Left cardiac atrium (tissue), 4 donors: ENCODE results near the gene ATP13A3. TPM values are rescaled to one million over a fixed set of nuclear protein-coding genes. Genes with fewer than 3 reads are reported as not detected.

ENCODE experiments used
- ATAC-seq, 2 donors: fragments of 200-7000 bp; cut with Tn5 transposase; one replicate each; pipeline ENCODE4 v1.9.1; 2020; ENCODE audit warnings: mild to moderate bottlenecking in 2 of 2, moderate library complexity in 2 of 2
- DNase-seq: peaks from one replicate; pipeline ENCODE4 v3.0.0-alpha.2; 2020
- intact Hi-C, 2 donors: fragments of 100-400 bp; cut with DNase I; formaldehyde crosslinking; loops; one replicate each; pipeline versions ENCODE4 v1.14.1 to v1.15.1; 2022 to 2023
- total RNA-seq, 2 donors: library from RNA; stranded (reverse); fragmentation: NEBNext Ultra II Directional; extraction: Animal tissue kit (Norgen Biotek cat#: 25700); gene quantifications; one replicate each; pipeline ENCODE4 v1.2.1, GENCODE V29; 2021
- donor health status: DM: no; HTN: yes; CAD: no.
- donor health status: DM: no; HTN: yes; CAD: no; lungs with severe emphysema.
- donor health status: DM: yes; HTN: yes; CAD: no.
- donor health status: Dilated cardiomyopathy.

The ATP13A3 gene
- total RNA-seq, 2 donors from 2014 or later, result 86.7 to 182 TPM

DNA sequence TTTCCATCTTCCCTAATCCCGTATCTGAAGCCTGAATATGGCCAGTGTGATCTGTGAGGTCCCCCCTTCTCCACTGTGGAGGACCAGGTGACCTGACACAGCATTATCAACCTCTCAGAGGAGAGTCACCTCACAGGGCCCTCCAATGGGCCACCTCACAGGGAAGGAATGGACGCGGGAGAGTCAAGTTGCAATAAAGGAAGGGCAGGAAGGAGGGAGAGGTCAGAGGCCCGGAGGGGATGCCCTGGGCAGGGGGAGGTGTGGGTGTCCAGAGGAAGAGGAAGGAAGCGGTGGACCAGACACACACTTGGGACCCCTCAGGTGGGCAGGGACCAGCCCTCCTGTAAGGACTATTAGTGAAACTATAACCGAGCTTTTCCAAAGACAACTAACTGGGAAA, 102.6 kb downstream of the ATP13A3 start:
- DNase-seq, result no peak
- ATAC-seq, result no peak
- intact Hi-C loops, result no loop called here

DNA sequence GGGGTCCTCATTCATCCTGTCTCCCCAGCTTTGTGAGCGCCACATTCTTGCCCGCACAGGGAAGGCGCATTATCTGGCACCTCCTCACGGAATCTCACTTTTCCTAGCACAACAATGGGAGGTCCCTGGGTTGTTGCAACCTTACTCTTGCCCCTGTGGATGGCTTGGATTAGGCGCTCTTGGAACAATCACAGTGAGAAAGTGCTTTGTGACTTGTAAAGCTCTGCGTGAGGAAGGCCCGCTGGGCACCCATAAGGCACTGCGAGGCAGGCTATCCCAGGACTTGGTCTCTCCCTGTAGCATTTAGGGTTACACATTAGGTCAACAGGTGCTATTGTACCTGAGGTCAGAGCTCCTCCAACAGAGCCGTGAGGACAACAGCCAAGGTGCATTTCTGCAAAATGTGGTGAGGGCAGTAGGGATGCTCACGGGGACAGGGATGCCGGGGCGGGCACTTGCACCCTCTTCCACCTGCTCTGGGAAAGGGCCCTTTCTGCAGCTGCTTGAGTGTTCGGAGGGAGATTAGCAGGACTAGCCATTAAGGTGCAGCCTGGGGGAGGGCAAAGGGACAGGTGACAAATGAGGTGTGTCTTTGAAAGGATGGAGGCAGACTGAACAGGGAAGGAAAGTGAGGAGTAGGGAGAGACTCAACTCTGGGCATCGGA, 103.4 kb downstream of the ATP13A3 start:
- DNase-seq (no peak), ATAC-seq (no peak)
- intact Hi-C loops, result no loop called here

DNA sequence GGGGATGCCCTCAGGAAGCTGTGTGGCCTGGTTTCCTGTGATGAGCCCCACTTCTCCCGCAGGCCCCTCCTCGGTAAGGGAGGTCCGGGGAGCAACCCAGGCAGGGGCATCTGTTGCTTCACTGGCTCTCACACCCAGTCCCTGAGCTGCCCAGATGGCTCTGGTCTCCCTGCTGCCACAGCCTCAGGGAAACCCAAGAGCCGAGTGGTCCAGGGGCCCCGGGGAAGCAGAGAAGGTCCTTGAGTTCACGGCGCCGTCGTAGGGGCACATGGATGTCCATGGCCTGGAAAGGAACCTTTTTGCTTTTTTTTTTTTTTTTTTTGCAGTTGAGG, 103.9 kb downstream of the ATP13A3 start:
- intact Hi-C loops, result no loop called here
- DNase-seq (no peak), ATAC-seq (no peak)

DNA sequence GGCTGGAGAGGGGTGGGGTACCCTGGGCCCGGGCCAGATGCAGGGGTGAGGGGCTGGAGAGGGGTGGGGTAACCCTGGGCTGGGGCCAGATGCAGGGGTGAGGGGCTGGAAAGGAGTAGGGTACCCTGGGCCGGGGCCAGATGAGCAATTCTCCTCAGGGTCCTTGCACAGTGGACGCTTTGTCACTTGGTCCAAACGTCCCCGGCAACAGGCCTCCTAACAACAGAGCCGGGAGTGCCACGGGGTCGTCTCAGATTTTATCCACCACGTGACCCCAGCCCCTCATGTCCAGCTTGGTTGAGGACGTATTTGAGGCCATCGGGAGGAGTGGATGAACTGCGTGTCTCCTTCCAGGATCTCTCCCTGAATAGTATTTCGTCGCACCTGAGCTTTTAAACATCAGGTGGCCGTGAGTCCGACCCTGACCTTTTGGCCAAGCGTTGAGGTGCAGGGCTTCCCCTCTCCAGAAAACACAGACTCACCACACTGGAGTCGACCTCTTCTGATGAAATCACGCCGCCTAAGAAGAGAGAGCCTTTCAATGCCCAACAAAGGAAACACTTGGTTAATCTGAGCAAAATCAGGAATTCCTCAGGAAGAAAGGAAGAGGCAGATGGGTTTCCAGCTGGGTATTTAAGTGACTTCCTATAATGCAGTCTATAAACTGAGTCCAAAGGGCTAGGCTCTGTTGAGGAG, 104.5 kb downstream of the ATP13A3 start:
- intact Hi-C loops, result no loop called here
- no peak for DNase-seq
- no peak for ATAC-seq

DNA sequence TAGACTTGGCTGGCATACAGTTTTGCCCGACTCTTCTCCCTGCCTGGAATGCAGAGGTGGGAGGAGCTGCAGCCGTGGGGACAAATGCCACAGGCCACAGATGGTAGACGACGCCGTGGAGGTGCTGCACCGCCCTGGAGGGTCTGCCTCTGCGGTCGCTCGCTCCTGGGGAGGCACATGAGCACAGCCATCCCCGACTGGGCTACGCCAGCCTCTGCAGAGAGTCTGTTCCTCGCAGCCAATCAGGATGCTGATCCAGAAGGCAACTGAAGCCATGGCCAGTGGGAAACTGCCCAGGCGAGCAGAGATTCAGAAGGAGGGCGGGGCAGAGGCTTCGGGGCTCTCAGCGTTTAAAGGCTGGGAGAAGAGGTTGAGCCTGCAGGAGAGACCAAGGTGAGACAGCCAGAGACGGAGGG, 105.3 kb downstream of the ATP13A3 start:
- intact Hi-C loops, result no loop called here
- DNase-seq (no peak), ATAC-seq (no peak)

DNA sequence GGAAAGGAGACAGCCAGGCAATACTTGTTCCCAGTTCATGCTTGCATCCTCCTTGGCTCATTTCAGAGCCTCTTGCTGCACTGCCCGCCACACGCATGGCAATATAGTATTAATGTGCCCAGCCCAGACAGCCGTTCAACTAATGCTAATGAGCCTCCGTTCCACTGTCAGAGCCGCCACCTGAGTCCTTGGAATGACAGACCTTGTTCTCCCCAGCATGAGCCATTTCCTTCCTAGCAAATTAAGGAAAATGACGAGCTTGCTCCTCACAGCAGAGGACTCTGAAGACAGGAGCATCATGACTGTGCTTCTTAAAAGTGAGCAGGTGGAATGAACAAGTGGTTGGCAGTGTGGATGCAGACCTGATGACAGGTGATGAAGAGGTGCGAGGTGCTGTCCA, 106.5 kb downstream of the ATP13A3 start:
- intact Hi-C loops, result no loop called here
- DNase-seq, result no peak
- ATAC-seq, result no peak

DNA sequence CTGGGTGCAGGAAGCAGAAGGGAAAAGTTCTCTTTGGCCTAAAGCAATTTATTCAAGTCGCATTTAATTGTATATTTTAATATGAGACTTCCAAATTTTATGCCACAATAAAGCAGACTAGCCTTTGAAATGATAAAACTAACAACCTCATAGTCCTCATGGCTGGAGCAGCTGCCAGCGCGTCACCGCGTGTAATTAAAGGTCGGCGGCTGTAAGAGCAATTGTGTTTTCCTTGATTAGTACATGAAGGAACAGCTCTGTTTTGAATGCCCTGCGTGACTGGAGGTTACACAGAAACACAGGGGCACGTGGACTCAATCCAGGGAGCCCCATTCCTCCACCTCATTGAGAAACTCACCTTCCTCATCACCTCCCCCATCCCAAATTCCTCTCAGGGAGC, 107.2 kb downstream of the ATP13A3 start:
- intact Hi-C loops, result no loop called here
- no peak for DNase-seq

DNA sequence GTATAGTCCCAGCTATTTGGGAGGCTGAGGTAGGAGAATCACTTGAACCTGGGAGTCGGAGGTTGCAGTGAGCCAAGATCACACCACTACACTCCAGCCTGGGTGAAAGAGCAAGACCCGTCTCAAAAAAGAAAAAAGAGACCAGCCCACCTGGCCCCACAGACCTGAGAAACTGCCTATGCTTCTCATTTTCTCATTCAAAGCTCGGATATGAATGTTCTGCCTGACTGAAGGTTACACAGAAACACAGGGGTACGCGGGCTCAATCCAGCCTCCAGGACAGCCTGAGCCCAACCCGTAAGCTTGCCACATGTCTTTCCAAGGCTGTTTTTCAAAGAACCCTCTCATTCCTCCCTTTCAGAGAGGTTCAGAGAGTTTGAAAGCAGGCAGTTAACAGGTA, 107.6 kb downstream of the ATP13A3 start:
- ATAC-seq (no peak), DNase-seq (no peak)
- intact Hi-C loops, result no loop called here

More for the DNA sequence above, 107.2 kb downstream of the ATP13A3 start:
- no peak for ATAC-seq

DNA sequence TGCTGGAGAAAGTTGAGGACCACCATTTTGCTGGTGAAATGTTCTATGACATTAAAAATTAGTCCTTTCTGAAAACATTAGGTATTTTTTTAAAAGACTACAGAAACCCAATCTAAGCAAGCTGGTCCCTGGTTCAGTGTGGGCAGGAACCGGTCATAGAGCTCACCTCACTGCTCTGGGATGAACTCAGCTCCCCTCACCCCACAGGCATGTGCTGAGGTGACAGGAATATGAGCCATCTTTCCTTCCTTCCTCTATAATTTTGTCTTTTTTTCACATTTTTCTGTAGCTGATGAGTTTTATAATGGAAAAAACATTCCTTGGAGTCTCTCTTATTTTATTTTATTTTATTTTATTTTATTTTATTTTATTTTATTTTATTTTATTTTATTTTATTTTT, 109.1 kb downstream of the ATP13A3 start:
- DNase-seq (no peak), ATAC-seq (no peak)
- intact Hi-C loops, result no loop called here

DNA sequence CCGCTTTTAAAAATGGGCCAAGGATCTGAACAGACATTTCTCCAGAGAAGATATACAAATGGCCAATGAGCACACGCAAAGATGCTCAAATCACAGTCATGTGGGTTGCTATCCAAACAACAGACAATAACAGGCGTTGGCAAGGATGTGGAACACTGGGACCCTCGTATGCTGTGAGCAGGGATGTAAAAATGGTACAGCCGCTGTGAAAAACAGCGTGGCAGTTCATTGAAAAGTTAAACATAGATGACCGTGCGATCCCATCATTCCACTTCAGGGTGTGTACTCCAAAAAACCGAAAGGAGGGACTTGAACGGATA, 110.6 kb downstream of the ATP13A3 start:
- ATAC-seq (no peak), DNase-seq (no peak)
- intact Hi-C loops, result no loop called here

DNA sequence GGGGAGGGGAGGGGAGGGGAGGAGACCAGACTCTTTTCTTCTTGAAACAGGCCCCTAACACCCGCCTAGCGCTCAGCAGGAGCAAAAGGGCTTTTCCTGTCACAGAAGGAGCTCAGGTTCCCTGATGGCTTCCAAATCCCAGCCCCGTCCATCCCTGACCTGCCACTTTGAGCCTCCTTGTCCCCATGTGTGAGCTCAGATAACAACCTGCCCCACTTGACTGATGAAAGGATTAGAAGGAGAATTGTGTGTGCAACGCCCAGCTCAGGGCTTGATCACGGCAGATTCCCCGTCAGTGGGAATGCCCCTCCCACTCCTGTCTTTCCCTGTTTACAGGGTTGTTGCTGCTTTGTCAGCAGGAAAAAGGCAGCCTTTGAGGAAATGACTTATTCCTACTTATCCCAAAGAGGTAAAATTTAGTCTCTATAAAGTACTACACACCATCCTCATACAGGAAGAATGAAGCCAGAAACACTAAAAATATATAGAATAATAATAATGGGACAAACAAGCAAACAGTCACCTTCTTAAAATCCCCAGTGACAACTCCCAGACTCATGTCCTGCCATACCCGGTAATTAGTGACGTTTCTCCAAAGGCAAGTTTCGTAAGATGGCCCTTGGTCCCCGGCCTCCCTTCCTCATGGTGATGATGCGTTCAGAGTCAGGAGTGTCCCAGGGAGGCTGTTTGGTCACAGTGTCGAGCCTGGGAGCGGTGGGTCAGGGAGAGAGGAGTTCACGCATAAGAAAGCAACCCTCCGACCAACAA, 111.1 kb downstream of the ATP13A3 start:
- peak; percentile 3 for DNase-seq

DNA sequence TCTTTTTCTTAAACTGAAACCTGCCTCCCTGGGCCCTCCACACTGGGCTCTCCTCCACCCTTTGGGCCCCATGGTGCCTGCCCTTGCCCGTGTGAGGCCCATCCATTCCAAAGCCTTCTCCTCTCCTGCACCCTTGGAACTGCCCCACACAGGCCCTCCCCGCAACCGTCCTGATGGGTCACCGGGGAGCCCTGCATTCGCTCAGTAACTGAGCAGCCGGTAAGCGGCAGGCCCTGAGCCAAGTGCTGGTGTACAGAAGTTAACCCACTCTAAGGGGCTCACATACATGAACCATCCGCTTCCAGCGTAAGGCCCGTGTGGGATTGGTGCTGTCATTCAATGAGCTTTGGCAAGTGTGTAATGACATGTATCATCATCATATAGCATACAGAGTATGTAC, 111.9 kb downstream of the ATP13A3 start:
- no peak for ATAC-seq
- intact Hi-C loops, result no loop called here
- DNase-seq, result peak; percentile 16

More for the DNA sequence above, 111.1 kb downstream of the ATP13A3 start:
- intact Hi-C loops, result no loop called here
- ATAC-seq, result no peak

DNA sequence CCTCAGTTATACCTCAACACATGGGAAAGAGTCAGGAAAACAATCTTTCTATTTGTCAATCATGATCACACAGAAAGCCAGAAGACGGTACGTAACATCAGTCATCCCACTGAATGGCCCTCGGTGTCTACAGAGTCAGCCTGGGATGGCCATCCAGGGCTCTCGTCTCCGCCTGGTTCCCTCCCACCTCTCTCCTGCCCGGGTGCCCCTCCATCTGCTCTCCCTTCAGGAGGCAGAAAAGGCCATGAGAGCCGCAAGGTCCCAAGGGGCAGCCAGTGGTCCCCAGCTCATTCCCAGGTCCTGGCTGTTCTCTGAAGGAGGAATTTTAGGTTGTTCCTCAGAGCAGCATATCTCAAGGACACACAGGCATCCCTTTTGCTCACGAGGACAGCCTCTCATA, 112.9 kb downstream of the ATP13A3 start:
- intact Hi-C loops, result no loop called here
- DNase-seq (peak; percentile 8), ATAC-seq (no peak)

DNA sequence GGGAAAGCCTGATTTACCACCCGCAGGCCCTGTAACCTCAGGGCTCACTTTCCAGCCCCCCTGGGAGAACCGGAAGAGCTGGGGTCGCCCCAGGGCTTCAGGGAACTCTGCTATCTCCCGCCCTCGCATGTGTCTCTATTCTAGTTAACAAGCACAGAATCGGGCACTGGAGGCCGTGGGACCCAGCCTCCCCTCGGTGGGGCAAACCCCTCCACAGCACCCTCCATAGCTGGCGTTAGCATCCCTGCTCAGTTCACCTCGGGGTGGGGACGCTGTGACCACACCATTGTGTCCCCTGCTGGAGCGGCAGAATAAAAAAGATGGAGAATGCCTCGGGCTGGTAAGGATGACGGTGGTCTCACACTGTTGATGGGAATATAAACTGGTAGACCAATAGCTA, 113.8 kb downstream of the ATP13A3 start:
- intact Hi-C loops, result no loop called here
- ATAC-seq (no peak), DNase-seq (no peak)

DNA sequence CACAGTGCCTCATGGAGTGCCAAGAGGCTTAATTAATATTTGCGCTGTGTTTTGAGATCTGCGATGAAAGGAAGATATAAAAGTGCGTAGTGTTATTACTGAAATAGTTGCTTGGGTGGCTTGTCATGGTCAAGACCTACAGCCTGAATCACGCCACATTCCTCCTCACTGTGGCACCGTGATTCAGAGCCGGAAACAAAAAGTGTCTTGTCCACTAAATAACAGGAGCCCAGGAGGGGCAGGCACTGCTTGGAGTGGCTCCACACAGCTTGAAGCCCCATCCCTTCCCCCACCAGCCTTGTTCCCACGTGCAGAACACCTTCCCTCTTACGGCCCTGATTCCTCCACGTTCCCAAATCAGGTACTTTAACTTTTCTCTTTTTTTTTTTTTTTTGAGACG, 116.0 kb downstream of the ATP13A3 start:
- intact Hi-C loops, result no loop called here
- ATAC-seq (no peak), DNase-seq (peak; percentile 2)

DNA sequence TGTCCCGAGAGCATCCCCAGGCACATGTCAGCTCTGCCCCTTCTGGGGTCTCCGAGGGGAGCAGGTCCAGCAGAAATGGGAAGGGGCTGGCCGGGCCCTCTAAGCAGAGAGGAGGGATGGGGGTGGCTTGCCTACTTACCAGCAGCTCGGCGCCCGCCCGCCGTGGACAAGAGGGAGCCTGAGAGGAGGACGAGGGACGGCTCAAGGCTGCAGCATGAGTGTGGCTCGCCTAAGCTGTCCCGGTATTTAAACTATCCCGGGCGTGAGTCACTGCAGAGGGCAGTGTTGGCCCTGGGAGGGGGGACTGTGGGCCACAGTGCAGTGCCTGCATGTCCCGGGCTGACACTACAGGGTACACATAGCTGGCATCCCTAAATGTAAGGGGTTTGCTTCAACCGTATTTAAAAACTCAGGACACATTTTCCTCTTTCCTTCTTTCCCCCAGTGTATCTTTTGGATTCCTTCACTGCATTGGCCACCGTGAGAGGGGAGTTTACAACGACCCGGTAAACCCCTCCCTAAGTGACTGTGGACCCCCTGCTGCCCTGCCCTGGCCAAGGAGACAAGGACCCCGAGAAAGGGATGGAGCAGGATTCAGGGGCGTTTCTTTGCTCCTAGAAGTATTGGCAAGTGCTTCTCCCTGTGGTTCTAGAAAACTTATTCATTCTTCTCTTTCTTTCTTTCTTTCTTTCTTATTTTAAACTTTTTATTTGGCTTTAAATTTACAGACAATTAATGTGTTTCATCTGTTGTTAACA, 117.1 kb downstream of the ATP13A3 start, which contains the start of gene LRRC15:
Gene LRRC15, minus strand, starts transcription at position 222 of the 758 bp plus-strand sequence. CDS start 8,700 bp downstream, outside the sequence.
- intact Hi-C loops, result no loop called here
- DNase-seq, result peak; percentile 28
- ATAC-seq, result peak; percentile 60 to 86

DNA sequence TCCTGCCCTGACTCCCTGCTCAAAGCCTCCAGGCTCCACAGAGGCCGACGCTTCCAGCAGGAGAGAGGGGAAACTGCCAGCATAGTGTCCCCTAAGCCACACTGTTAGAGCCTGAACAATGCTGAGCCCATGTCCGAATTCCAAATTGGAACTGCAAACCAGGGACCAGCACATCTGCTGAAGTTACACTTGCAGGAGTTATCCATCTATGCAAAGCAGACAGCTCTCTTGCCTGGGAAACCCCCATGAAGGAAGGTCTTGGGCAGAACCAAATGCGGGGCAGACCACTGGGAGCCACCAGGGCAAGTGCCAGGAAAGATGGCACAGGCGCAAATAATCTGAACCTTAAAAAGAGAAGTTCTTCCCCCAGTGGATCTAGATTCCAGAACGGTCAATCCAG, 117.9 kb downstream of the ATP13A3 start:
- intact Hi-C loops, result no loop called here
- no peak for ATAC-seq
- DNase-seq, result no peak

DNA sequence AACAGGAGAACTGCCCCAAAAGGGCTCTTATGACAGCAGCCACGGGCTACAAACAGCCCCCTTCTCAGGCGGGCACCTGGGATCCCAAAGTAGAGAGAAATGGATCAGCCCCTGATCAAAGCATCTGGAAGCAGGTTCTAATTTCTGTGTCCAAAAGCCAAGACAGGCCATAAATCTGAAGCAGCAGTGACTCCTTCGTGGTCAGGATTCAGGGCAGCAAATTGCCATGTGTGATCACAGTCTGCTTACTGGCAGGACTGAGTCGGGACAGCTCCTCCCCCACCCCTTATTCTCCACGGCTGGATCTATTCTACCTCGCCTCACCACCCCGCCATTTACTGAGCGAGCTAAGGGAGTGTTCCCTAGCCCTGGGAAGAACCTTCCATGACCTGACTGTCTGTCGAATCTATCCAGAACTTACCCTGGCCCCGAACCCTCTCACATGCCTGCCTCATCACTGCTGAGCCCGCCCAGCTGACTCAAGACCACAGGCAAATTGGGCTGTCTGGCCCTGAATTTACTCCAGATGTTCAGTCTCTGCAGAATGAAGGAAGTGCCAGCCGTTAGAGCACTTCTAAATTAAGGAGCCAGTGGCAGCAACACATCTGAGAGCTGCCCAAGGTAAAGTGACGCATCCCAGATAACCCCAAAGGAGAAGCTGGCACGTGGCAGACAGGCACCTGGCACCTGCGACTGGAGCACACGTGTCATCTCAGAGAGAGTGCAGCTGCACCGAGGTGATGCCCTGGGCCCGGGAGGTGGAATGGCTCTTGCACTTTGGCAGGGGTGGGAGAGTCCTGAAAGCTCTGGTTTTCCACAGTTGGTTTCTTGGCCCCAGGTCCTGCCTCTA, 118.6 kb downstream of the ATP13A3 start:
- intact Hi-C loops, result no loop called here
- ATAC-seq (peak; percentile 31 to 59), DNase-seq (no peak)

DNA sequence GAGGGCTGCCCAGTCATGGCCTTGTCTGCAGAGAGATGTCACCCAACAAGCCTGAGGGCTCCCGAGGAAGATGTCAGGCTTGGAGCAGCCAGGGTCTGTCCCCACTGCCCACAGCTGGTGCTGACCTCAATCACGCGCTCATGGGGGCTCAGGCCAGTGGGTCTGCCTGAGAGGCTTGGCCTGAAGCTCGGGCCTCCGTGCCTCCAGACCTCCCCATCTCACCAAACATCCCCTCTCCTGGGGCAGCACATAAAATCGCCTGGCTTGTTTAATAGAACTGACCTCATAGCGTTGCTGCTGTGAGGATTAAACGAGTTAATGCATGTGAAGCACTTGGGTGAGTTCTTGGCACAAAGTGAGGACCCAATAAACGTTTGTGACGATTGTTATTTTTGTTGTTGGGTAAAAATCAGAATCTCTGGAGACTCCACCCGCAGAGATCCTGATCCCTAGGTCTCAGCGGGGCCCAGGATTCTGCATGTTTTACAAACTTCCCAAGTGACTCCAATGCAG, 120.8 kb downstream of the ATP13A3 start:
- ATAC-seq (no peak), DNase-seq (no peak)

More for the DNA sequence above, 120.8 kb downstream of the ATP13A3 start:
- intact Hi-C loops, result no loop called here
